Measurements from ENCODE around the gene HOXA7.

Gene HOXA7

GRCh38 chr7:27193335-27194001 is 37.0 kb upstream of the HOXA7 start:
- no peak for DNase-seq

- no peak for DNase-seq
Observed at GRCh38 chr7:27192546-27193334, 36.3 kb upstream of the HOXA7 start.

- DNase-seq = no peak
Observed at GRCh38 chr7:27191833-27192545, 35.5 kb upstream of the HOXA7 start.

- no peak for DNase-seq
Observed at GRCh38 chr7:27191161-27191731, 34.8 kb upstream of the HOXA7 start.

- no peak for DNase-seq
Observed at GRCh38 chr7:27189997-27190748, 33.7 kb upstream of the HOXA7 start.

GRCh38 chr7:27189295-27189996 is 33.0 kb upstream of the HOXA7 start:
- no peak for DNase-seq

- no peak for DNase-seq
Observed at GRCh38 chr7:27188386-27189294, 32.2 kb upstream of the HOXA7 start.

GRCh38 chr7:27187475-27188385 is 31.3 kb upstream of the HOXA7 start:
- DNase-seq = no peak

- DNase-seq = no peak
Observed at GRCh38 chr7:27186668-27187474, 30.4 kb upstream of the HOXA7 start.

- DNase-seq = no peak
Observed at GRCh38 chr7:27185854-27186667, 29.6 kb upstream of the HOXA7 start.

GRCh38 chr7:27185013-27185853 is 28.8 kb upstream of the HOXA7 start, which contains the start of gene HOXA11:
Gene HOXA11 (minus strand): TSS chr7:27185232. CDS start chr7:27185144, 88 bp downstream.
- no peak for DNase-seq

GRCh38 chr7:27184337-27185012 is 28.0 kb upstream of the HOXA7 start:
- no peak for DNase-seq

GRCh38 chr7:27183682-27184336 is 27.3 kb upstream of the HOXA7 start:
- DNase-seq = no peak

Measured in hypothalamus (tissue), 51 donors.